Measurements from ENCODE around the gene RNF187. TPM values are rescaled to one million over a fixed set of nuclear protein-coding genes. Genes with fewer than 3 reads are reported as not detected.

The RNF187 gene
- total RNA-seq, 1 donor from 2014 or later, result 129 TPM

DNA sequence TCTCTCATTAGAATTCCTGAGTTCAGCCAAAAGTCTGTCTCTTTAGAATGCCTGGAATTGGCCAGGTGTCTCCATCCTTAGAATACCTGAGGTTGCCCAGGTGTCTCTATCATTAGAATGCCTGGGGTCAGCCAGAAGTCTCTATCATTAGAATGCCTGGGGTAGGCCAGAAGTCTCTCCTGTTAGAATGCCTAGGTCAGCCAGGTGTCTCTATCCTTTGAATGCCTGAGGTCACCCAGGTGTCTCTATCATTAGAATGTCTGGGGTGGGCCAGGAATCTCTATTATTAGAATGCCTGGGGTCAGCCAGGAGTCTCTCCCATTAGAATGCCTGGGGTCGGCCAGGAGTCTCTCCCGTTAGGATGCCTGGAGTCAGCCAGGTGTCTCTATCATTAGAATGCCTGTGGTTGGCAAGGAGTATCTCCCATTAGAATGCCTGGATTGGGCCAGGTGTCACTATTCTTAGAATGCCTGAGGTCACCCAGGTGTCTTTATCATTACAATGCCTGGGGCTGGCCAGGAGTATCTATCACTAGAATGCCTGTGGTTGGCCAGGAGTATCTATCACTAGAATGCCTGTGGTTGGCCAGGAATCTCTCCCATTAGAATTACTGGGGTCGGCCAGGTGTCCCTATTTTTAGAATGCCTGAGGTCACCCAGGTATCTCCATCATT, 43.0 kb downstream of the RNF187 start:
- Mint-ChIP-seq H3K36me3 (ENCODE audit: low read depth) (no peaks in the 10 kb centered on the region), H3K27ac (ENCODE audit: unreplicated experiment) (no peak overlapping the region), H3K4me1 (no peaks in the 10 kb centered on the region), H3K27me3 (ENCODE audit: low read depth) (peaks cover 30% of the 10 kb centered on the region), H3K4me3 (no peak overlapping the region), H3K9me3 (peaks cover 20% of the 10 kb centered on the region)
- no peak for TF ChIP-seq CTCF (conservative IDR thresholded peaks at IDR 0.05)
- DNase-seq (ENCODE audit: low read depth, low spot score), result no peak

DNA sequence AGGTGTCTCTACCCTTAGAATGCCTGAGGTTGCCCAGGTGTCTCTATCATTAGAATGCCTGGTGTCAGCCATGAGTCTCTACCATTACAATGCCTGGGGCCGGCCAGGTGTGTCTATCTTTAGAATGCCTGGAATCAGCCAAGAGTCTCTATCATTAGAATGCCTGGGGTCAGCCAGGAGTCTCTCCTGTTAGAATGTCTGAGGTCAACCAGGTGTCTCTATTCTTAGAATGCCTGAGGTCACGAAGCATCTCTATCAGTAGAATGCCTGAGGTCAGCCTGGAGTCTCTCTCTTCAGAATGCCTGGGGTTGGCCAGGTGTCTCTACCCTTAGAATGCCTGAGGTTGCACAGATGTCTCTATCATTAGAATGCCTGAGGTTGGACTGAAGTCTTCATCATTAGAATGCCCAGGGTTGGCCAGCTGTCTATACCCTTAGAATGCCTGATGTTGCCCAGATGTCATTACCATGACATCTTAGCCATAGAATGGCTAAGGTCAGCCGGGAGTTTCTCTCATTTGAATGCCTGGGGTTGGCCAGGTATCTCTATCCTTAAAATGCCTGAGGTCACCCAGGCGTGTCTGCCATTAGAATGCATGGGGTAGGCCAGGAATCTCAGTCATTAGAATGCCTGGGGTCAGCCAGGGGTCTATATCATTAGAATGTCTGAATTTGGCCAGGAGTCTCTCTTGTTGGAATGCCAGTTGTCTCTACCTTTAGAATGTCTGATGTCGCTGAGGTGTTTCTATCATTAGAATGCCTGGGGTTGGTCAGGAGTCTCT, 44.0 kb downstream of the RNF187 start:
- Mint-ChIP-seq H3K4me3 (no peak overlapping the region), H3K9me3 (peaks cover 29% of the 10 kb centered on the region), H3K27me3 (ENCODE audit: low read depth) (peaks cover 22% of the 10 kb centered on the region), H3K27ac (ENCODE audit: unreplicated experiment) (no peak overlapping the region), H3K36me3 (ENCODE audit: low read depth) (no peaks in the 10 kb centered on the region), H3K4me1 (no peaks in the 10 kb centered on the region)
- no peak for DNase-seq (ENCODE audit: low read depth, low spot score)
- no peak for TF ChIP-seq CTCF (conservative IDR thresholded peaks at IDR 0.05)

GRCh38 chr1:228538831-228539230, 51.6 kb downstream of the RNF187 start:
- Mint-ChIP-seq H3K27me3 (ENCODE audit: low read depth) (peaks cover 15% of the 10 kb centered on the region), H3K9me3 (peaks cover 39% of the 10 kb centered on the region), H3K4me3 (no peak overlapping the region), H3K36me3 (ENCODE audit: low read depth) (no peaks in the 10 kb centered on the region), H3K27ac (ENCODE audit: unreplicated experiment) (no peak overlapping the region), H3K4me1 (no peaks in the 10 kb centered on the region)
- TF ChIP-seq CTCF (conservative IDR thresholded peaks at IDR 0.05), result no peak
- DNase-seq (ENCODE audit: low read depth, low spot score), result no peak

DNA sequence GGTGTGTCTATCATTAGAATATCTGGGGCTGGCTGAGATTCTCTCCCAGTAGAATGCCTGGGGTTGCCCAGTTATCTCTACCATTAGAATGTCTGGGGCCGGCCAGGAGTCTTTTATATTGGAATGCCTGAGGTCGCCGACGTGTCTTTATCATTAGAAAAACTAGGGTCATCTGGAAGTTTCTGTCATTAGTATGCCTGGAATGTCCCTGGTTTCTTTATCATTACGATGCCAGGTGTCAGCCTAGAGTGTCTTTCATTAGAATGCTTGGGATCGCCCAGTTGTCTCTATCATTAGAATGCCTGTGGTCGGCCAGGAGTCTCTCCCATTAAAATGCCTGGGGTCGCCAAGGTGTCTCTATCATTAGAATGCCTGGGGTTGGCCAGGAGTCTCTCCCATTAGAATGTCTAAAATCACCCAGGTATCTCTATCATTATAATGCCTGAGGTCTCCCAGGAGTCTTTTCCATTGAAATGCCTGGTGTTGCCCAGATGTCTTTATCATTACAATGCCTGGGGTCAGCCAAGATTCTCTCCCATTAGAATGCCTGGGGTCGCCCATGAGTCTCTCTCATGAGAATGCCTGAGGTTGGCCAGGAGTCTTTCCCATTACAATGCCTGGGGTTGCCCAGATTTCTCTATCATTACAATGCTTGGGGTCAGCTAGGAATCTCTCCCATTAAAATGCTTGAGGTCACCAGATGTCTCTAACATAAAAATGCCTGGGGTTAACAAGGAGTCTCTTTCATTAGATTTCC, 53.2 kb downstream of the RNF187 start:
- TF ChIP-seq CTCF (conservative IDR thresholded peaks at IDR 0.05), result no peak
- H3K27ac Mint-ChIP-seq (ENCODE audit: unreplicated experiment), result no peak overlapping the region
- H3K4me3 Mint-ChIP-seq, result no peak overlapping the region
- DNase-seq (ENCODE audit: low read depth, low spot score), result no peak
- peaks cover 26% of the 10 kb centered on the region for H3K27me3 Mint-ChIP-seq (ENCODE audit: low read depth)
- no peaks in the 10 kb centered on the region for H3K36me3 Mint-ChIP-seq (ENCODE audit: low read depth)
- H3K9me3 Mint-ChIP-seq, result peaks cover 34% of the 10 kb centered on the region
- no peaks in the 10 kb centered on the region for H3K4me1 Mint-ChIP-seq

DNA sequence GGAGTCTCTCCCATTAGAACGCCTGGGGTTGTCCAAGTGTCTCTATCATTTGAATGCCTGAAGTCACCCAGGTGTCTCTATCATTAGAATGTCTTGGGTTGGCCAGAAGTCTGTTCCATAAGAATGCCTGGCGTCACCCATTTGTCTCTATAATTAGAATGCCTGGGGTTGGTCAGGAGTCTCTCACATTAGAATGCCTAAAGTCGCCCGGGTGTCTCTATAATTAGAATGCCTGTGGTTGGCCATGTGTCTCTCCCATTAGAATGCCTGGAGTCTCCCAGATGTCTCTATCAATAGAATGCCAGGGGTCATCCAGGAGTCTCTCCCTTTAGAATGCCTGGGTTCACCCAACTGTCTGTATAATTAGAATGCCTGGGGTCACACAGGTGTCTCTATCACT, 54.5 kb downstream of the RNF187 start:
- no peaks in the 10 kb centered on the region for H3K4me1 Mint-ChIP-seq
- no peak overlapping the region for H3K27ac Mint-ChIP-seq (ENCODE audit: unreplicated experiment)
- no peak for DNase-seq (ENCODE audit: low read depth, low spot score)
- no peak for TF ChIP-seq CTCF (conservative IDR thresholded peaks at IDR 0.05)
- no peaks in the 10 kb centered on the region for H3K36me3 Mint-ChIP-seq (ENCODE audit: low read depth)
- peaks cover 24% of the 10 kb centered on the region for H3K9me3 Mint-ChIP-seq
- H3K27me3 Mint-ChIP-seq (ENCODE audit: low read depth), result peaks cover 36% of the 10 kb centered on the region
- no peak overlapping the region for H3K4me3 Mint-ChIP-seq

All from neural crest cell (in vitro differentiated cells).